HEK293 (cell line): Measurements from ENCODE around the gene FRMD8.
A peak's percentile ranks its signal among the peaks of the same experiment; 100 is the strongest.

Experiments
- CTCF ChIP-seq: fragments of 450-650 bp; formaldehyde crosslinking; IDR thresholded peaks from 2 replicates; pipeline ENCODE4 v1.5.1; 2016; ENCODE audit warnings: missing biosample characterization, missing genetic modification characterization
- GLIS1 ChIP-seq: fragments of 450-650 bp; formaldehyde crosslinking; IDR thresholded peaks from 2 replicates; pipeline ENCODE4 v1.5.1; 2016; ENCODE audit warnings: missing biosample characterization, missing genetic modification characterization
- REST ChIP-seq: fragments of 450-650 bp; formaldehyde crosslinking; IDR thresholded peaks from 2 replicates; pipeline ENCODE4 v1.5.1; 2016; ENCODE audit warnings: missing biosample characterization, missing genetic modification characterization
- YY1 ChIP-seq: fragments of 450-650 bp; formaldehyde crosslinking; IDR thresholded peaks from 2 replicates; pipeline ENCODE4 v1.5.1; 2018; ENCODE audit warnings: missing biosample characterization, missing genetic modification characterization
- ZBTB1 ChIP-seq: fragments of 450-650 bp; formaldehyde crosslinking; IDR thresholded peaks from 2 replicates; pipeline ENCODE4 v1.5.1; 2016; ENCODE audit warnings: missing biosample characterization, missing genetic modification characterization
- ZBTB10 ChIP-seq: fragments of 450-650 bp; formaldehyde crosslinking; IDR thresholded peaks from 2 replicates; pipeline ENCODE4 v1.5.1; 2016; ENCODE audit warnings: missing biosample characterization, missing genetic modification characterization
- ZBTB21 ChIP-seq: fragments of 450-650 bp; formaldehyde crosslinking; IDR thresholded peaks from 2 replicates; pipeline ENCODE4 v1.5.1; 2017; ENCODE audit warnings: missing biosample characterization, missing genetic modification characterization
- ZBTB8A ChIP-seq: fragments of 450-650 bp; formaldehyde crosslinking; IDR thresholded peaks from 2 replicates; pipeline ENCODE4 v1.5.1; 2016; ENCODE audit warnings: missing biosample characterization, missing genetic modification characterization
- ZNF174 ChIP-seq: fragments of 450-650 bp; formaldehyde crosslinking; IDR thresholded peaks from 2 replicates; pipeline ENCODE4 v1.5.0; 2017; ENCODE audit warnings: missing biosample characterization, mild to moderate bottlenecking, missing genetic modification characterization
- ZNF214 ChIP-seq: fragments of 450-650 bp; formaldehyde crosslinking; IDR thresholded peaks from 2 replicates; pipeline ENCODE4 v1.5.1; 2017; ENCODE audit warnings: missing biosample characterization, mild to moderate bottlenecking, missing genetic modification characterization, borderline replicate concordance
- ZNF501 ChIP-seq: fragments of 450-650 bp; formaldehyde crosslinking; IDR thresholded peaks from 2 replicates; pipeline ENCODE4 v1.5.1; 2016; ENCODE audit warnings: missing biosample characterization, missing genetic modification characterization

- TF ChIP-seq CTCF (no peak), ZBTB8A (tag by site-specific recombination) (no peak), ZBTB1 (no peak), ZBTB21 (tag by site-specific recombination) (no peak), REST (tag by site-specific recombination) (no peak), ZBTB10 (tag by site-specific recombination) (no peak), GLIS1 (tag by site-specific recombination) (peak; percentile 54), ZNF501 (tag by site-specific recombination) (no peak), ZNF214 (no peak), ZNF174 (no peak), YY1 (tag by site-specific recombination) (no peak)
These were observed 10.2 kb upstream of the FRMD8 start for GRCh38 chr11:65376138-65376713.
